Ishikawa (cell line): ENCODE measurements around the gene STX17.

ENCODE experiments used
- EGR1 ChIP-seq: IDR thresholded peaks from 2 replicates; pipeline ENCODE4 v1.6.1; 2012
- REST ChIP-seq: IDR thresholded peaks from 2 replicates; pipeline ENCODE4 v1.6.1; 2012; ENCODE audit warnings: low read depth, mild to moderate bottlenecking
- TEAD4 ChIP-seq: IDR thresholded peaks from 2 replicates; pipeline ENCODE4 v1.6.1; 2012
- ZBTB7A ChIP-seq: IDR thresholded peaks from 2 replicates; pipeline ENCODE4 v1.6.1; 2012; ENCODE audit warnings: low read depth

GRCh38 chr9:99889120-99889519, 17.3 kb upstream of the STX17 start:
- TF ChIP-seq REST (no peak), TEAD4 (no peak), EGR1 (no peak), ZBTB7A (no peak)
